Psoas muscle (tissue), 8 donors: ENCODE data around the gene AGTRAP. TPM values are rescaled to one million over a fixed set of nuclear protein-coding genes. Genes with fewer than 3 reads are reported as not detected.

Experiments
- ATAC-seq, 4 donors: fragments of 200-7000 bp; cut with Tn5 transposase; one replicate each; pipeline ENCODE4 v1.9.1; 2020; ENCODE audit warnings: moderate library complexity in 3 of 4, mild to moderate bottlenecking in 2 of 4
- DNase-seq, 2 donors: peaks; one replicate each; pipeline ENCODE4 v3.0.0-alpha.2; 2020
- H3K27ac ChIP-seq: fragments of 200-600 bp; one replicate; pipeline ENCODE4 v1.8.0; 2022
- H3K27me3 ChIP-seq, 3 donors: fragments of 200-600 bp in 1 of 3; one replicate each; pipeline versions ENCODE4 v1.6.1 to v1.8.0; 2013 to 2022; ENCODE audit warnings: low read length in 2 of 3, mild to moderate bottlenecking in 2 of 3, moderate library complexity in 1 of 3; ENCODE audit not compliant: insufficient read depth in 3 of 3
- H3K36me3 ChIP-seq, 2 donors: fragments of 200-600 bp in 1 of 2; one replicate each; pipeline versions ENCODE4 v1.6.1 to v1.8.0; 2013 to 2022; ENCODE audit warnings: low read depth in 1 of 2, mild to moderate bottlenecking in 1 of 2, moderate library complexity in 1 of 2; ENCODE audit not compliant: insufficient read depth in 1 of 2
- H3K4me1 ChIP-seq: fragments of 200-600 bp; one replicate; pipeline ENCODE4 v1.8.0; 2022
- H3K4me3 ChIP-seq: fragments of 200-600 bp; one replicate; pipeline ENCODE4 v1.8.0; 2022; ENCODE audit warnings: mild to moderate bottlenecking
- H3K9me3 ChIP-seq: fragments of 200-600 bp; one replicate; pipeline ENCODE4 v1.8.0; 2022
- CTCF ChIP-seq: fragments of 200-600 bp; IDR thresholded peaks from one replicate; pipeline ENCODE4 v1.8.0; 2022; ENCODE audit warnings: antibody characterized with exemption
- WGBS, 3 donors: extraction: QIAGEN DNeasy Blood & Tissue Kit; methylation state at CpG; one replicate each; pipeline versions ENCODE4 v1.1.6 to v1.1.7; 2013; 5-methylcytosine and 5-hydroxymethylcytosine counted together
- intact Hi-C, 2 donors: fragments of 100-400 bp; cut with DNase I; formaldehyde crosslinking; loops; one replicate each; pipeline versions ENCODE4 v1.11.0 to v1.14.2; 2022
- polyA plus RNA-seq, 3 donors: library from polyadenylated mRNA; stranded (reverse); fragments of 200-250 nt; gene quantifications; one replicate each; pipeline ENCODE4 v1.2.3, GENCODE V29; 2013
- total RNA-seq, 4 donors: library from RNA; stranded (reverse); fragmentation: NEBNext Ultra II Directional in 2 of 4; extraction: Animal tissue kit (Norgen Biotek cat#: 25700) in 2 of 4; gene quantifications; one replicate each; pipeline versions ENCODE4 v1.2.1 to v1.2.4, GENCODE V29; 2021 to 2023
- donor health status: healthy with polysubstance abuse.
- donor health status: DM: no; HTN: no; CAD: no; lungs with moderate emphysema.
- donor health status: Bipolar disorder and iron deficiency.
- donor health status: healthy.
- donor health status: DM: yes; HTN: yes; CAD: no.
- donor health status: DM: no; HTN: no; CAD: no.
- donor health status: DM: no; HTN: no; CAD: no.
- donor health status: DM: yes; HTN: yes; CAD: no.

The AGTRAP gene
- total and polyA plus RNA-seq, 7 donors, result 28.5 to 179 (median 43.2) TPM

- Histone ChIP-seq H3K36me3 (peaks cover 5 to 87% of the 10 kb centered on the region in 2 donors), H3K9me3 (no peaks in the 10 kb centered on the region), H3K27ac (peak overlapping the region; percentile 53), H3K4me1 (peaks cover 43% of the 10 kb centered on the region), H3K27me3 (no peaks in the 10 kb centered on the region), H3K4me3 (no peak overlapping the region)
- intact Hi-C loops, result no loop called here
- DNase-seq (no peak), ATAC-seq (no peak)
- no peak for TF ChIP-seq CTCF
- 83 to 86% (median 83%) methylated on average over 19 of the region's 19 CpGs for WGBS, 3 donors
These were observed 58.7 kb downstream of the AGTRAP start for GRCh38 chr1:11794446-11795237.

- DNase-seq (no peak), ATAC-seq (no peak)
- intact Hi-C loops, result no loop called here
- Histone ChIP-seq H3K4me1 (peaks cover 36% of the 10 kb centered on the region), H3K36me3 (peaks cover 5 to 90% of the 10 kb centered on the region in 2 donors), H3K27me3 (no peaks in the 10 kb centered on the region), H3K9me3 (no peaks in the 10 kb centered on the region), H3K27ac (peak overlapping the region; percentile 53), H3K4me3 (no peak overlapping the region)
- no peak for TF ChIP-seq CTCF
- WGBS, 3 donors, result 59 to 80% (median 63%) methylated on average over 14 of the region's 14 CpGs
These were observed 59.4 kb downstream of the AGTRAP start for GRCh38 chr1:11795238-11795890.

DNA sequence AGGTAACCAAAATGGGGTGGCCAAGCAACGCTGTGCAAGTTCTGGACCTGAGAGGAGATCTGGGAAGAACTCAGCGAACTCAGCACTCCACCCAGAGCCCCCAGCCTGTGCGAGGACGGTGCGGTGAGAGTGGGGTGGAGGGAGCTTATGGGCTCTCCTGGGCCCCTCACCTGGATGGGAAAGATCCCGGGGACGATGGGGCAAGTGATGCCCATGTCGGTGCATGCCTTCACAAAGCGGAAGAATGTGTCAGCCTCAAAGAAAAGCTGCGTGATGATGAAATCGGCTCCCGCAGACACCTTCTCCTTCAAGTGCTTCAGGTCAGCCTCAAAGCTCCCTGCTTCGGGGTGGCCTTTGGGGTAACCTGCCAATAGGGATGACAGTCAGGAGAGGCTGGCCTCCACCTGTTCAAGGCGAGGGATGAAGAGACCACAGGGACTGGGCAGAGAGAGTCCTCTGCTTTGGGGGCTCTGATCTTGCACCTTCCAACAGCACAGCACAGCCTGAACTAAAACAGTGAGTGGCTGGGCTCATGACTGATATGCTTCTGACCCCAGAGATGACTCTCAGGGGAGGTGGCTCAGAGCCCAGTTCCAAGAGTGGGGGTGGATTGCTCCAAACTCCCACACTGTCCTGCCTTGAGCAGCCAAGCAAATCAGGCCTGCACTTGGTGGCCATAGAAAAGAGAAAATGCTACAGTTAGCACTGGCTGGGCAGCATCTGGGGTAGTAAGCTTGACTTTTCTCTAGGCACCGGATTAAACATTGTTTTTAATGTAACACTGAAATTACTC is 60.3 kb downstream of the AGTRAP start:
- DNase-seq (no peak), ATAC-seq (peak in 2 of 4 donors; percentile 21)
- Histone ChIP-seq H3K27me3 (no peaks in the 10 kb centered on the region), H3K27ac (peak overlapping the region; percentile 58), H3K9me3 (no peaks in the 10 kb centered on the region), H3K4me1 (peaks cover 33% of the 10 kb centered on the region), H3K4me3 (no peak overlapping the region), H3K36me3 (peaks cover 5 to 98% of the 10 kb centered on the region in 2 donors)
- intact Hi-C loops, result no loop called here
- WGBS, 3 donors, result 86 to 92% (median 90%) methylated on average over 15 of the region's 15 CpGs
- TF ChIP-seq CTCF, result no peak

DNA sequence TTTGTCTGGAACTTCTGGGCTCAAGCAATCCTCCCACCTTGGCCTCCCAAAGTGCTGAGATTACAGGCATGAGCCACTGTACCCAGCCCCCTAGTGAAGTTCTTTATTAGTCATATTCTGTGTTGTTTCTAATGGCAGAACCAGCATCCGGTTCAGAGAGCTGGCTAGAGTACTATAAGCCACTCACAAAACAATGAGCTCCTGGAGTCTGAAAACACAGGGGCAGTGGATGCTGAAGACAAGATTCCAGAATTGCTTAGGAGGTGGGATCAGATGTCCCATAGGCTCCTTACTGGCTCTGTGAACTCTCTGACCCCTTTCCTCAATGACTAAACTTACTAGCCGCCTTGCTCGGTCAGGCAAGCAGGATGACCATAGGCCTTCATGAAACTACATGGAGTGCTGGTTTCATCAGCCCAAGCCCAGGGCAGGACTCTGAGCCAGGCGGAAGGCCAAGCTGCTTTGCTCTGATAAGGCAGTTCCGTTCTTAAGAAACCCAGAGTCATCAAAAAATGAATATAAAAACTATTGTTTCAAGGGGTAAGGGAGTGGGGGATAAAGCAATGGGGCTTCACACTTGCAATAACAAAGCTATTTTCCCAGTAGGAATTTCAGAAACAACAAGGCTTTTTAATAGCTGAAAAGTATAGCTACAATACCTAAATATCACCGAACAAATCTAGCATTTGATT is 61.7 kb downstream of the AGTRAP start:
- peak overlapping the region; percentile 57 for H3K27ac ChIP-seq
- no peak for DNase-seq
- peaks cover 5 to 89% of the 10 kb centered on the region in 2 donors for H3K36me3 ChIP-seq
- TF ChIP-seq CTCF, result no peak
- ATAC-seq, result no peak
- H3K4me1 ChIP-seq, result peaks cover 26% of the 10 kb centered on the region
- WGBS, 3 donors, result 73 to 91% (median 91%) methylated on average over 6 of the region's 6 CpGs
- no peaks in the 10 kb centered on the region for H3K9me3 ChIP-seq
- no peak overlapping the region for H3K4me3 ChIP-seq
- H3K27me3 ChIP-seq, result no peaks in the 10 kb centered on the region
- intact Hi-C loops, result no loop called here
